Activated naive CD4-positive, alpha-beta T cell treated with anti-CD3 and anti-CD28 coated beads, Interleukin-2, amount 50 U/mL, for 16 hours (primary cell): Measurements from ENCODE around the gene WDTC1.

Experiments
- DNase-seq: peaks from one replicate; pipeline ENCODE4 v3.0.0-alpha.2; 2020

WDTC1 gene

DNA sequence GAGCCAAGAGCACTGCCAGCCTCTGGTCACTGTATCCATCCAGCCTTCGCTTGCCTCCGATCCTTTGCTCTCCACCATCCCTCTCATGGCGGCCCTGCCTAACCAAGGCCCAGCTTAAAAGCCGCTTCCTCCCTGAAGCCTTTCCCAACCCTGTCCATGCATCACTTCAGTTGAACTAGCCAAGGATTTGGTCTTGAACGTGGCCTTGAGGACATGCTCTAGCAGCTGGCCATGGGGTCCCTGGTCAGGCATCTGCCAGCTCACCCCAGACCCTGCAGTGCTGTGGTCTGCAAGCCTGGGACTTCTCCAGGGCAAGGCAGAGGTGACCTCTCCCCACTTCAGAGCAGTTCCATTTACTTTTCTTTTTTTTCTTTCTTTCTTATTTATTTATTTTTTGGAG lies 102.3 kb downstream of the WDTC1 start:
- DNase-seq: no peak

GRCh38 chr1:27338751-27339150 lies 104.3 kb downstream of the WDTC1 start:
- DNase-seq: no peak

GRCh38 chr1:27339213-27339612 lies 104.8 kb downstream of the WDTC1 start:
- no peak for DNase-seq

DNA sequence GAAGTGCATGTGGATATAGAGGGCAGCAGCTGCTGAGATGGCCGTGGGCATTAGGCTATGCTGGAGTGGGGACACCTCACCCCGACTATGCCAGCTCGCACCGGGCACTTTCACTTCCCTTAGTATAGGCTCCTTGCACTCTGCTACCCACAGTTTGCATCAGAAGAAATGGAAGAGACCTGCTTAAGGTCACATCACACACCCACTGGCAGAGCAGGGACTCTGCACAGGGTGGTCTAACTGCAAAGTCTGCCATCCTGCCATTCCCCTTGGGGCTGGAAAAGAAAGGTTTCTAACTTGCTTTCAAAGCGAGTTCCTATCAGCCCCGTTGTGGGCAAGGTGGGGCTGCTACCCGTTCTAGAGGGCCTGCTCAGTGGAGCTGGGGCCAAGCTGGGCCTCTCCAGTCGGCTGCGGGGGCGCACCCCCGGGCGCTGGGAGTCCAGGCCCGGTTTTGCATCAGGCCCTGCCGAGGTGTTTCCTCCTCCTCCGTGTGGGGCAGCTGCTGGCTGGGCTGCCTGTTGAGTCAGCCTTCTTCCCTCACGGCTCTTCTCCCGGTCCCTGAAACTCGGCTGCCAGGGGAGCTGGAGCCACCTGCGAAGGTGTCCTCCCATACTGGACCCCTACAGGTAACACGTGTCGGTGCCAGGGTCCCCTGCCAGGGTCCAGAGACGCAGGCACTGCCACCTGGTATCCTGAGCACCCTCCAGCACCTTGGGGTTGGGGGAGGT lies 107.3 kb downstream of the WDTC1 start, which contains the start of gene SYTL1:
Gene SYTL1, plus strand, starts transcription at position 498 of the 728 bp plus-strand sequence. CDS start 3,313 bp downstream, outside the sequence.
- DNase-seq: peak; percentile 58

GRCh38 chr1:27342391-27342777 lies 108.0 kb downstream of the WDTC1 start:
- peak; percentile 29 for DNase-seq

GRCh38 chr1:27342778-27343638 lies 108.6 kb downstream of the WDTC1 start:
- DNase-seq: peak; percentile 63

GRCh38 chr1:27343639-27344025 lies 109.2 kb downstream of the WDTC1 start:
- DNase-seq: no peak

GRCh38 chr1:27345272-27345671 lies 110.8 kb downstream of the WDTC1 start:
- DNase-seq: no peak

- no peak for DNase-seq
These were observed 111.9 kb downstream of the WDTC1 start for GRCh38 chr1:27346357-27346756.

GRCh38 chr1:27346991-27347624 lies 112.7 kb downstream of the WDTC1 start:
- no peak for DNase-seq

DNA sequence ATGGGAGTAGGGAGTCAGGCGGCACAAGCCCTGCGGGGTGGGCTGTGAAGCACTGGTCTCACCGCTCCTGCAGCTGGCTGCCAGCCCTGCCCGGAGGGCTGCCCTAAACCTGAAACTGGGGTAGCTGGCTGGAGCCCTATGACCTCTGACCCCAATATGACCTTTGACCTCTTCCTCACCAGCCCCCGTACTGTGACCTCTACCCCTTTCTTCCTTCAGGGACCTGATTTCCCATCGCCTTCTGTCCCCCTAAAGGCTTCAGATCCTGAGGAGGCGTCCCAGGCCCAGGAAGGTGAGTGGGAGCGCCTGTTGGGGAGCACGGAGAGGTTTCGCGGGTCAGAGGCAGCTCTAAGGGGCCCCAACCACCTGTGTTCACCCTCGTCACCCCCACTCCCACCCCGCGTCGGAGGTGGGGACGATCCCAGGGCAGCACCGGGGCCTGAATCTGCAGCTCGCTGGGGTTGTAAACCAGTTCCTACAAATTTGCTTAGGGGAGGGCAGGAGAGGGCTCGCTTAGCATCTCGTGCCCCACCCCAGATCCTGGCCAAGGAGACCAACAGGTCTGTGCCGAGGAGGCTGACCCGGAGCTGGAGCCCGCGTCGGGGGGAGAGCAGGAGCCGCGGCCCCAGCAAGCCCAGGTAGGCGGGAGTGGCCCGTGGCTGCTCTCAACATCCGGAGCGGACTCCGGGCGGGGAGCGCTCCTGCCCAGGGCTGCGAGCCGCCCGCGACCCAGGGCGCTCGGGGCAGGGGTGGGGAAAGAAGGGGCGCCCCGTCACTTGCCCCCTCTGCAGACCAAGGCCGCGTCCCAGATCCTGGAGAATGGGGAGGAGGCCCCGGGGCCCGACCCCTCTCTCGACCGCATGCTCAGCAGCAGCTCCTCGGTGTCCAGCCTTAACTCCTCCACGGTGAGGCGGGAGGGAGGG lies 114.7 kb downstream of the WDTC1 start:
- DNase-seq: peak; percentile 34

GRCh38 chr1:27349784-27350662 lies 115.6 kb downstream of the WDTC1 start:
- no peak for DNase-seq

DNA sequence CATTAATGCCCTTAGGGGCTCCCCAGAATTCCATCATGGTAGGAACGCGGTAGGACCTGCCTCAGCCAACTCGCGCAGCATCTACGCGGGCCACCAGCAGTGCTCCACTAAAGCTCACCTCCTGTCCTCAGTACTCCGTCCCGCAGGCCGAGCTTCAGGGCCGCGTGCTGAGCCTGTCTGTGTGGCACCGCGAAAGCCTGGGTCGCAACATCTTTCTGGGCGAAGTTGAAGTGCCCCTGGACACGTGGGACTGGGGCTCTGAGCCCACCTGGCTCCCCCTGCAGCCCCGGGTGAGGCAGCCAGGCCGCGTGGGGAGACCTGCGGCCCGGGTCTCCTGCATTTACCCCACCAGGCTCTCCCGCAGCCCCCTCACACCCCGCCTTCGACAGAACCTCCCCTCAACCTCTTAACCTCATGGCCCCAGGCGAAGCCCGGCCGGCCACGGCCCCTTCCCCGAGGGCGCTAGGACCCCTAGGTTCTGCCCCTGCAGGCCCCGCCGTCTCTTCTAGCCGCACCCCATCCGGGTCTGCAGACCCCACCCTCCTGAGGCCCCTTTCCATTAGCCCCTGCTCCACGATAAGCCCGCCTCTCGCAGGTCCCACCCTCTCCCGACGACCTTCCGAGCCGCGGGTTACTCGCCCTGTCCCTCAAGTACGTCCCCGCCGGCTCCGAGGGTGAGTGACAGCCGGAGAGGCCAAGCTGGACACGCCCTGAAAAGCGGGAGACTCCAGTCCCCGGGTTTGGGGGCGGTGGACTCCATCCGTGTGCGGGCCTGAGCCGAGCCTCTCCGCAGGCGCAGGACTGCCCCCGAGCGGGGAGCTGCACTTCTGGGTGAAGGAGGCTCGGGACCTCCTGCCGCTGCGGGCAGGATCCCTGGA lies 116.5 kb downstream of the WDTC1 start:
- no peak for DNase-seq

GRCh38 chr1:27351541-27352107 lies 117.2 kb downstream of the WDTC1 start:
- no peak for DNase-seq

GRCh38 chr1:27353166-27353565 lies 118.7 kb downstream of the WDTC1 start:
- DNase-seq: no peak

- no peak for DNase-seq
These were observed 119.2 kb downstream of the WDTC1 start for GRCh38 chr1:27353629-27354028.

DNA sequence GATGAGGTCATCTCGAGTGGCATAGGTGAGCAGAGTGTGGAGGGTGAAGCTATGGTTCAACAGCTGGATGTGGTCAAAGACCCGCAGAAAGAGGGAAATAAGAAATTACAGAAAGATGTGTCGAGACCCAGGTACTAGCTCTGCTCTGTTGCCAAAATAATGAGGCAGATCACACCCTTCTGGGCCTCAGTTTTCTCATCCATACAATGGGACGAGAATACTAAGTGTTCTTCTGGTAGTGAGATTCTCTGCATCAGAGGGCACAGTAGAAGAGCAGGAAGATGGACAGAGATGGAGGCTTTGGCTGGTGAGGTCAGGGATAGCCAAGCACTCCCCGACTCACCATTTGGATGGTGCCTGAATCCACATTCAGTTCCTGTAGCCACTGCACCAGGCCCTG lies 121.3 kb downstream of the WDTC1 start:
- DNase-seq: no peak

DNA sequence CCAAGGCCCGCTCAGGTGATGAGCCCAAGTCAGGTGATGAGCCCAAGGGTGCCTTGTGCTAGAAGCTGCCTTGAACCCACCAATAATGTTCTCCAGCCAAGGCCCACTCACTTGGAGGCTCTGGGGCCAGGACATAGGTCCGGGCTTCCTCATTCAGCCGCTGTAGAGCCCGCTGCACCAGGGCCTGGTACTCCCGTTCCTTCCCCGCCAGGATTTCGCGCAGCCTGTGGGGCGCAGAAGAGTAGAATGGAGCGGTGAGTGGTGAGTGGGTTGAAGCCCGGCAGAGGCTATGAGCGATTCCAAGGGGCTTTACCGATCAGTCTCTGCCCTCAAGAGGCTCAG lies 121.8 kb downstream of the WDTC1 start:
- no peak for DNase-seq

DNA sequence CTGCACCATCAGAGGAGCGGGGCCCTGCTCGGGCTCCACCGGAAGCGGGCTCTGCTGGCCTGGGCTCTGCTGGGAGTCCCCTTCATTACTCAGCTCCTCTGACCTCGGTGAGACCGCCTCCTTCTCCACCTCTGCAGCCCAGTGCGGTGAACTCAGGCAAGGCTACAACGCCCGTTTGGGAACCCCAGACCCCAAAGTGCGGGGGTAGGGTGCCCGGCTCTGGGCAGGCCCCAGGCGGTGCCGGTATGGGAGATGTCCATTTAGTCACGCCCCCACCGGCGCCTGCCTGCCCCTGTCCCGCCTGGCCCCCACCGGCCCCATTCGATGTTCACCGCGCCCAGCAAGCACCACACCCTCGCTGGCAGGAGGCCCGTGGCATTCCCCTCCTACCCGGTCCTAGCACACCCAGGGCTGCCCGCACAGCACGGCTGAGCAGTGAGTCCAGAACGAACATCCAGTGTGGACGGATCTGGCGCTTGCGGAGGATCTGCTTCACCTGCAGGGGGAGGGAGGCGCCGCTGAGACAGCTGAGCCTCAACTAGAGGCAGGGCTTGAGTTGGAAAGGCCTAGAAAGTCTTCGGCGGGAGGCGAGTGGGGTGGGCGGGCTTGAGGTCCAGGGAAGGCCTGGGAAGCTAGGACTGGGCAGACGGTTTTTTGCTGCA lies 122.3 kb downstream of the WDTC1 start:
- DNase-seq: peak; percentile 47
